SU-DHL-6 (cell line): Measurements from ENCODE around the gene FBN1.

Experiments
- H2AFZ ChIP-seq: fragments of 200-600 bp; sonication (generic); 2 replicates; pipeline ENCODE4 v1.6.1; 2014; ENCODE audit warnings: low read depth, mild to moderate bottlenecking, moderate library complexity, mixed read lengths, antibody characterized with exemption, low read length; ENCODE audit not compliant: severe bottlenecking
- H3F3A ChIP-seq: fragments of 200-600 bp; shearing (Covaris generic); 2 replicates; pipeline ENCODE4 v1.6.0; 2016; ENCODE audit warnings: antibody characterized with exemption, mild to moderate bottlenecking; ENCODE audit not compliant: insufficient read depth
- H3K27ac ChIP-seq: fragments of 200-600 bp; sonication (generic); 2 replicates; pipeline ENCODE4 v1.5.1; 2016; ENCODE audit warnings: low read depth, mild to moderate bottlenecking, low read length, moderate library complexity, mixed read lengths
- H3K27me3 ChIP-seq: fragments of 200-600 bp; sonication (generic), shearing (Covaris generic); 2 replicates; pipeline ENCODE4 v1.6.0; 2014; ENCODE audit warnings: mild to moderate bottlenecking, low read length
- H3K36me3 ChIP-seq: fragments of 200-600 bp; sonication (generic); 2 replicates; pipeline ENCODE4 v1.6.1; 2014; ENCODE audit warnings: mild to moderate bottlenecking, low read length, mixed read lengths
- H3K4me2 ChIP-seq: fragments of 300-600, 200-600 bp; shearing (Covaris generic), sonication (generic); 2 replicates; pipeline ENCODE4 v1.6.0; 2014; ENCODE audit warnings: low read length, low read depth, mild to moderate bottlenecking; ENCODE audit not compliant: poor library complexity, severe bottlenecking
- H3K4me3 ChIP-seq: fragments of 200-600 bp; sonication (generic); 2 replicates; pipeline ENCODE4 v1.5.1; 2014; ENCODE audit warnings: antibody characterized with exemption, low read length, mild to moderate bottlenecking, mixed read lengths; ENCODE audit not compliant: insufficient read depth, poor library complexity, severe bottlenecking
- H3K79me2 ChIP-seq: fragments of 200-600 bp; sonication (generic); 2 replicates; pipeline ENCODE4 v1.6.1; 2014; ENCODE audit warnings: mild to moderate bottlenecking, low read length, moderate library complexity; ENCODE audit not compliant: insufficient read depth
- H3K9ac ChIP-seq: fragments of 200-600 bp; sonication (generic); 2 replicates; pipeline ENCODE4 v1.7.0; 2014; ENCODE audit warnings: mild to moderate bottlenecking, low read length
- H3K9me2 ChIP-seq: fragments of 200-600 bp; sonication (generic); replicated peaks from 2 replicates; pipeline ENCODE4 v1.6.1; 2014; ENCODE audit warnings: low read length; ENCODE audit not compliant: insufficient read depth
- H3K9me3 ChIP-seq: fragments of 200-600 bp; sonication (generic); 2 replicates; pipeline ENCODE4 v1.6.1; 2014; ENCODE audit warnings: low read length, mixed read lengths; ENCODE audit not compliant: insufficient read depth
- H4K20me1 ChIP-seq: fragments of 200-600 bp; sonication (generic); 2 replicates; pipeline ENCODE4 v1.6.1; 2014; ENCODE audit warnings: low read depth, mild to moderate bottlenecking, antibody characterized with exemption, low read length, moderate library complexity, mixed read lengths
- EZH2phosphoT487 ChIP-seq: fragments of 200-600 bp; sonication (generic), shearing (Covaris generic); conservative IDR thresholded peaks from 2 replicates; pipeline ENCODE4 v1.6.1; 2018; ENCODE audit warnings: mild to moderate bottlenecking, antibody characterized with exemption, low read length, moderate library complexity, mixed read lengths
- TF ChIP-seq, protein P1 (sequence below): fragments of 200-600 bp; sonication (generic); IDR thresholded peaks from one replicate; pipeline ENCODE4 v1.5.1; 2017; ENCODE audit warnings: antibody characterized with exemption, mild to moderate bottlenecking, low read length, moderate library complexity; ENCODE audit not compliant: insufficient read depth, poor library complexity, severe bottlenecking

Gene FBN1

GRCh38 chr15:48556159-48556897 lies 89.2 kb downstream of the FBN1 start:
- H3K36me3 ChIP-seq, result no peaks in the 10 kb centered on the region
- H3K79me2 ChIP-seq, result no peaks in the 10 kb centered on the region
- no peaks in the 10 kb centered on the region for H3K9me2 ChIP-seq
- no peak overlapping the region for H3K27ac ChIP-seq
- no peaks in the 10 kb centered on the region for H4K20me1 ChIP-seq
- no peak overlapping the region for H3K9ac ChIP-seq
- H3K9me3 ChIP-seq, result no peaks in the 10 kb centered on the region
- H3K4me2 ChIP-seq, result no peak overlapping the region
- TF ChIP-seq, protein P1, sequence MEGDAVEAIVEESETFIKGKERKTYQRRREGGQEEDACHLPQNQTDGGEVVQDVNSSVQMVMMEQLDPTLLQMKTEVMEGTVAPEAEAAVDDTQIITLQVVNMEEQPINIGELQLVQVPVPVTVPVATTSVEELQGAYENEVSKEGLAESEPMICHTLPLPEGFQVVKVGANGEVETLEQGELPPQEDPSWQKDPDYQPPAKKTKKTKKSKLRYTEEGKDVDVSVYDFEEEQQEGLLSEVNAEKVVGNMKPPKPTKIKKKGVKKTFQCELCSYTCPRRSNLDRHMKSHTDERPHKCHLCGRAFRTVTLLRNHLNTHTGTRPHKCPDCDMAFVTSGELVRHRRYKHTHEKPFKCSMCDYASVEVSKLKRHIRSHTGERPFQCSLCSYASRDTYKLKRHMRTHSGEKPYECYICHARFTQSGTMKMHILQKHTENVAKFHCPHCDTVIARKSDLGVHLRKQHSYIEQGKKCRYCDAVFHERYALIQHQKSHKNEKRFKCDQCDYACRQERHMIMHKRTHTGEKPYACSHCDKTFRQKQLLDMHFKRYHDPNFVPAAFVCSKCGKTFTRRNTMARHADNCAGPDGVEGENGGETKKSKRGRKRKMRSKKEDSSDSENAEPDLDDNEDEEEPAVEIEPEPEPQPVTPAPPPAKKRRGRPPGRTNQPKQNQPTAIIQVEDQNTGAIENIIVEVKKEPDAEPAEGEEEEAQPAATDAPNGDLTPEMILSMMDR, result no peak
- no peak for TF ChIP-seq EZH2phosphoT487
- H3K27me3 ChIP-seq, result no peaks in the 10 kb centered on the region
- H3K4me3 ChIP-seq, result no peak overlapping the region
- no peaks in the 10 kb centered on the region for H3F3A ChIP-seq
- H2AFZ ChIP-seq, result no peak overlapping the region

- no peaks in the 10 kb centered on the region for H3K79me2 ChIP-seq
- no peak overlapping the region for H3K27ac ChIP-seq
- no peak overlapping the region for H3K4me2 ChIP-seq
Measured at GRCh38 chr15:48555241-48555881, 90.1 kb downstream of the FBN1 start.

DNA sequence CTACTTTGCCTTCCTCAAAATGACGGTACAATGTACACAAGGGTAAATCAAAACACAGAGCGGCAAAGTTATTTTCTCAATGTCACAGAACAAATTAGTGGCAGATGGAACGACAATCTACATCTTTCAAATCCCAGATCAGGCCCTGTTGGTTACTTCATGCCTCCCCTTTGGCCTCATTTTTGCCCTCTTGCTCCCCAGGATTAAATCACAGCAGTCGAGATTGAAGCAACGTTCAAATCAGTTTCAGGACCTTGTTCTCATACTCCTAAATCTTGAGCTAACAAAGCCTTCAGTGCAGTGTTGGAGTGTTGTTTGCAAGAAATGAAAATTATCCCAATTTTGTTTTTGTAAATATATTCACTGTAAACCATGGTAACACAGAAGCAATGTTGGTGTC lies 91.4 kb downstream of the FBN1 start:
- H4K20me1 ChIP-seq, result no peaks in the 10 kb centered on the region
- H3K9me2 ChIP-seq, result no peaks in the 10 kb centered on the region
- H3F3A ChIP-seq, result no peaks in the 10 kb centered on the region
- H3K4me3 ChIP-seq, result no peak overlapping the region
- no peaks in the 10 kb centered on the region for H3K9me3 ChIP-seq
- no peak overlapping the region for H3K9ac ChIP-seq
- H2AFZ ChIP-seq, result no peak overlapping the region
- H3K4me2 ChIP-seq, result no peak overlapping the region
- TF ChIP-seq EZH2phosphoT487, result no peak
- TF ChIP-seq, protein P1, result no peak
- H3K27me3 ChIP-seq, result no peaks in the 10 kb centered on the region
- no peaks in the 10 kb centered on the region for H3K79me2 ChIP-seq
- no peaks in the 10 kb centered on the region for H3K36me3 ChIP-seq
- H3K27ac ChIP-seq, result no peak overlapping the region

More at GRCh38 chr15:48555241-48555881, 90.1 kb downstream of the FBN1 start:
- H3K4me3 ChIP-seq, result no peak overlapping the region
- H3K36me3 ChIP-seq, result no peaks in the 10 kb centered on the region
- no peaks in the 10 kb centered on the region for H3K9me3 ChIP-seq
- TF ChIP-seq, protein P1, result no peak
- TF ChIP-seq EZH2phosphoT487, result no peak
- H2AFZ ChIP-seq, result no peak overlapping the region
- no peak overlapping the region for H3K9ac ChIP-seq
- H3K27me3 ChIP-seq, result no peaks in the 10 kb centered on the region
- H4K20me1 ChIP-seq, result no peaks in the 10 kb centered on the region
- no peaks in the 10 kb centered on the region for H3K9me2 ChIP-seq
- no peaks in the 10 kb centered on the region for H3F3A ChIP-seq
